MG63 (cell line): Measurements from ENCODE around the gene SEPTIN3. TPM values are rescaled to one million over a fixed set of nuclear protein-coding genes. Genes with fewer than 3 reads are reported as not detected.
A peak's percentile ranks its signal among the peaks of the same experiment; 100 is the strongest.

Experiments
- DNase-seq: peaks from one replicate; pipeline ENCODE4 v3.0.0-alpha.2; 2020
- H3K27me3 ChIP-seq: fragments of 250-450 bp; sonication (Bioruptor Pico); 2 replicates; pipeline ENCODE4 v1.5.1; 2020; ENCODE audit warnings: mild to moderate bottlenecking, moderate library complexity
- H3K36me3 ChIP-seq: fragments of 250-450 bp; sonication (Bioruptor Pico); 2 replicates; pipeline ENCODE4 v1.5.1; 2020; ENCODE audit warnings: mild to moderate bottlenecking, moderate library complexity
- H3K4me3 ChIP-seq: fragments of 250-450 bp; sonication (Bioruptor Pico); 2 replicates; pipeline ENCODE4 v1.5.1; 2020; ENCODE audit warnings: mild to moderate bottlenecking, moderate library complexity
- H3K9me3 ChIP-seq: fragments of 250-450 bp; sonication (Bioruptor Pico); 2 replicates; pipeline ENCODE4 v1.5.1; 2020; ENCODE audit warnings: mild to moderate bottlenecking, moderate library complexity
- total RNA-seq: library from RNA; depleted of rRNA; stranded (reverse); fragments of >200 nt; shearing (Covaris generic); gene quantifications from 2 replicates; pipeline ENCODE4 v1.2.3, GENCODE V29; 2014; ENCODE audit warnings: low replicate concordance; rRNA removed

SEPTIN3 gene
- total RNA-seq, 1 experiment from 2014 or later, result 0.43 TPM

DNA sequence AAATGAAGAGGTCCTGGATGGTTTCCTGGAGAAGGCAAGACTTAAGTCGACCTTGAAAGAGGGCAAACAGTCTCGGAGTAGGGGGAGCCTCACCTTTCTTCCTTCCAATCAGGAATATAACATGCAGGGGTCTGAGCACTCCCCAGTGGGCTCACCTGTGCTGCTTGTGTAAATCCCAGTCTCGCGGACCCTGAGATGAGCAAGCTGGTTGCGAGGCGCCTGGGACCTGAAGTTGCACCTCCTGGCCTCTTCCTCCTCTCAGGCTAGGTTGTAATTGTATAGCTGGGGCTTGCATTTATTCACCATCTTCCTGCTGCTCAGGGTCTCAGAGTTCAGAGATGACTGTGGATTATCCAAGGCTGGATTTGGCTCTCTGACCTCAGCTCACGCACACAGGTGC is 21.9 kb downstream of the SEPTIN3 start:
- Histone ChIP-seq H3K27me3 (no peaks in the 10 kb centered on the region), H3K9me3 (no peaks in the 10 kb centered on the region), H3K4me3 (no peak overlapping the region), H3K36me3 (no peaks in the 10 kb centered on the region)
- DNase-seq, result no peak

- Histone ChIP-seq H3K36me3 (no peaks in the 10 kb centered on the region), H3K4me3 (no peak overlapping the region), H3K9me3 (no peaks in the 10 kb centered on the region), H3K27me3 (no peaks in the 10 kb centered on the region)
- DNase-seq, result no peak
Measured at GRCh38 chr22:41992496-41992895, 23.3 kb downstream of the SEPTIN3 start.

DNA sequence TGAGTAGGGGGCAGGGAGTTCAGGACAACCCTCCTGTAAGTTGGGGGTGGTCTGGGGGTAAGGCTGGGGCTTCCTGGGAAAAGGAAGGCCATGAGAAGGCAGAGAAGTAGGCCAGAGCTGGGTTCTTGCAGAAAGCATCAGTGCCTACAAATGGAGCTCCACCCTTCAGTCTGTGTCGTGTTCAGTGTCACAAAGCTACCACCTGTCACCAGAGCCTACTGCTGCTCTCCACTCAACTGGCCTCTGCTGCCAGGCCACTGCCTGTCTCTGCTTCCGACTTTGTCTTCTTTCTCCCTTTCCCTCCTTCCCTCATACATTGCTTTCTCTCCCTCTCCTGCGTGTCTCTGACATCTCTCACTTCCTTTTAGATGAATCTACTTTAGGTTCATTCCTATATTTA is 26.0 kb downstream of the SEPTIN3 start:
- no peak for DNase-seq
- Histone ChIP-seq H3K27me3 (no peaks in the 10 kb centered on the region), H3K36me3 (no peaks in the 10 kb centered on the region)

GRCh38 chr22:41996826-41997225 is 27.6 kb downstream of the SEPTIN3 start:
- Histone ChIP-seq H3K27me3 (no peaks in the 10 kb centered on the region), H3K4me3 (no peak overlapping the region), H3K9me3 (no peaks in the 10 kb centered on the region), H3K36me3 (no peaks in the 10 kb centered on the region)
- no peak for DNase-seq

More for the DNA sequence above, 26.0 kb downstream of the SEPTIN3 start:
- Histone ChIP-seq H3K9me3 (no peaks in the 10 kb centered on the region), H3K4me3 (no peak overlapping the region)

DNA sequence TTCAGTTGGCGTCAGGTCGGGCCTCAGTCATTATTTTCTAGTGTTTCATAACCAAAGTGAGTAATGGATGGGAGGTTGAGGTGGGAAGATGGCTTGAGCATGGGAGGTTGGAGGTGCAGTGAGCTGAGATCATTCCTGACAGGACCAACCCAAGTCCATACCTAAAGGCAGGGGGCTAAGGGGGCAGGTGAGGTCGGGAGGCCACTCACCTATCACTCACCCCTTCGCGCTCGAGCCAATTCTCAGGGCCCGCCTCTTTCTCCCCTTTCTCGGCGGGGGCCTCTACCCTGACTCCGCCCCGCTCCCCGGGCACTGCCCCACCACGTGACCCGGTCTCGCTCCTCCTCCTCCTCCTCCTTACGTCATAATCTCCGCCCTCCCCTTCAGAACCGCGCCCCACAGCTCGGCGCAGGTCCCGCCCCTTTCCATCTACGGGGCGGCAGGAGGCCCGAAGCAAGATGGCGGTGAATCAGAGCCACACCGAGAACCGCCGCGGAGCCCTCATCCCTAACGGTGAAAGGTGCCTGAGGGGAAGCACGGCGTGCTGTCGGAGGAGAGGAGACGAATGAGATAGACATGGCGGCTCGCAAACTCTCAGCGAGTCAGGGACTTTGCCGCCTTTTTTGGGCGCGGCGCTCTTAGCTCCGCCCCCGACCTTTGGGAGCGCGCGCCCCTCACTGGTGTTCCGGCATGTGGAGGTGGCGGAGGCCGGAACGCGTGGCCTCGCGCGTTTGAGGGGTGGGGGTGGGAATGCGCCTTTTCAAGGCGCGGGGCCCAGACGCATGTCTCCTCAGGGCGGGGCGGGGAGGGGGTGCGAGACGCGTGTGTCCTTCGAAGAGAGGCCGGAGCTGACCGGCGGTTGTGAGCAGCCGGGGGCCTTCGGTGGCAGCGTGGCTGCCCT is 29.4 kb downstream of the SEPTIN3 start, which contains the start of gene WBP2NL:
TSS of gene WBP2NL (plus strand) at position 428 of the 901 bp plus-strand sequence. CDS start at position 459, 31 bp downstream.
- peak; percentile 71 for DNase-seq
- Histone ChIP-seq H3K27me3 (no peaks in the 10 kb centered on the region), H3K36me3 (no peaks in the 10 kb centered on the region), H3K9me3 (no peaks in the 10 kb centered on the region), H3K4me3 (peak within 1 kb of the TSS; percentile 52)

- no peak for DNase-seq
- Histone ChIP-seq H3K27me3 (no peaks in the 10 kb centered on the region), H3K9me3 (no peaks in the 10 kb centered on the region), H3K4me3 (no peak overlapping the region), H3K36me3 (no peaks in the 10 kb centered on the region)
Measured at GRCh38 chr22:42000466-42000865, 31.2 kb downstream of the SEPTIN3 start.

- H3K36me3 ChIP-seq, result no peaks in the 10 kb centered on the region
- no peaks in the 10 kb centered on the region; the same call in 1 of the 2 replicates for H3K27me3 ChIP-seq
- no peak overlapping the region for H3K4me3 ChIP-seq
- DNase-seq, result no peak
- H3K9me3 ChIP-seq, result no peaks in the 10 kb centered on the region
Measured at GRCh38 chr22:42001121-42001520, 31.9 kb downstream of the SEPTIN3 start.

DNA sequence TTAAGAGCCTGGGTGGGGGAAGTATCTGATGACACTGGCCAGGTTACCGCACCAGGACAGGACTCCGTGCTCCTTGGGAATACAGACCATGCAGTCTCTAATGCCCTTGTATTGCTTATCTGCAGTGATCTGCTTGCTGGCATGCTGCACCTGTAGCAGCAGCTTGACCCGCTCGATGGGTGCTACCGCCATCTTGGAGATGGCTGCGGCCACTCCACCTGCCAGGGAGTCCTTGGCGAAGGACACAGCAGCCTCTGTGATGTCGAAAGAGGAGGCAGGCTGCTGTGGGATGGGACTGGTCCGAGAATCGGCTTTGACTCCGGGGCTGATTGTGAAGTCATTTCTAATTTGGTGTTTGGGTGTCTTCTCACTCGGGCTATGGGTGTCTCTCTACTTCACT is 32.5 kb downstream of the SEPTIN3 start:
- Histone ChIP-seq H3K27me3 (no peaks in the 10 kb centered on the region; the same call in none of the 2 replicates), H3K9me3 (no peaks in the 10 kb centered on the region; the same call in 1 of the 2 replicates), H3K36me3 (no peaks in the 10 kb centered on the region), H3K4me3 (no peak overlapping the region)
- no peak for DNase-seq

GRCh38 chr22:42007922-42008321 is 38.7 kb downstream of the SEPTIN3 start:
- Histone ChIP-seq H3K4me3 (no peak overlapping the region), H3K9me3 (peaks cover 18% of the 10 kb centered on the region), H3K36me3 (no peaks in the 10 kb centered on the region), H3K27me3 (peaks cover 2% of the 10 kb centered on the region)
- DNase-seq, result no peak

GRCh38 chr22:42010778-42011177 is 41.5 kb downstream of the SEPTIN3 start:
- DNase-seq, result no peak
- no peaks in the 10 kb centered on the region for H3K36me3 ChIP-seq
- H3K9me3 ChIP-seq, result peaks cover 18% of the 10 kb centered on the region
- H3K27me3 ChIP-seq, result peaks cover 2% of the 10 kb centered on the region
- no peak overlapping the region for H3K4me3 ChIP-seq

- Histone ChIP-seq H3K27me3 (no peaks in the 10 kb centered on the region; the same call in 1 of the 2 replicates), H3K9me3 (peaks cover 18% of the 10 kb centered on the region), H3K4me3 (no peak overlapping the region), H3K36me3 (no peaks in the 10 kb centered on the region)
- no peak for DNase-seq
Measured at GRCh38 chr22:42013385-42013784, 44.1 kb downstream of the SEPTIN3 start.

- no peaks in the 10 kb centered on the region; the same call in 1 of the 2 replicates for H3K27me3 ChIP-seq
- DNase-seq, result no peak
- H3K9me3 ChIP-seq, result peaks cover 2% of the 10 kb centered on the region; the same call in 1 of the 2 replicates
- no peak overlapping the region for H3K4me3 ChIP-seq
- H3K36me3 ChIP-seq, result no peaks in the 10 kb centered on the region
Measured at GRCh38 chr22:42016111-42016510, 46.9 kb downstream of the SEPTIN3 start.

GRCh38 chr22:42018224-42018623 is 49.0 kb downstream of the SEPTIN3 start:
- no peaks in the 10 kb centered on the region for H3K36me3 ChIP-seq
- no peaks in the 10 kb centered on the region; the same call in 1 of the 2 replicates for H3K27me3 ChIP-seq
- H3K9me3 ChIP-seq, result no peaks in the 10 kb centered on the region
- DNase-seq, result no peak
- H3K4me3 ChIP-seq, result no peak overlapping the region

Other genes starting within 250 kb of the SEPTIN3 start
- gene CCDC134, start 168.8 kb upstream of the SEPTIN3 start, total RNA-seq, result 2.7 and 14.0 TPM in 2 replicates
- 15.0 and 26.5 TPM in 2 replicates for gene SREBF2, start 136.3 kb upstream of the SEPTIN3 start, total RNA-seq
- gene SHISA8, start 54.4 kb upstream of the SEPTIN3 start, total RNA-seq, result not detected in 2 replicates
- not detected in 2 replicates for gene TNFRSF13C, start 42.6 kb upstream of the SEPTIN3 start, total RNA-seq
- 23.6 and 60.6 TPM in 2 replicates for gene CENPM, start 22.3 kb upstream of the SEPTIN3 start, total RNA-seq
- gene WBP2NL, start 29.3 kb downstream of the SEPTIN3 start, total RNA-seq, result 20.9 TPM in 1 of 2 replicates, not detected in the other
- gene NAGA, start 101.4 kb downstream of the SEPTIN3 start, total RNA-seq, result 16.9 and 25.2 TPM in 2 replicates
- gene PHETA2, start 104.8 kb downstream of the SEPTIN3 start, total RNA-seq, result 0.16 TPM in 1 of 2 replicates, not detected in the other
- 31.8 and 64.7 TPM in 2 replicates for gene SMDT1, start 110.3 kb downstream of the SEPTIN3 start, total RNA-seq
- gene NDUFA6, start 121.3 kb downstream of the SEPTIN3 start, total RNA-seq, result 62.0 and 91.3 TPM in 2 replicates
- 0.91 and 2.7 TPM in 2 replicates for gene CYP2D6, start 161.4 kb downstream of the SEPTIN3 start, total RNA-seq